ENCODE measurements around the gene DGKQ. TPM values are rescaled to one million over a fixed set of nuclear protein-coding genes. Genes with fewer than 3 reads are reported as not detected.

DGKQ gene
- total RNA-seq, 2 experiments from 2014 or later = 14.3 to 16.7 TPM

DNA sequence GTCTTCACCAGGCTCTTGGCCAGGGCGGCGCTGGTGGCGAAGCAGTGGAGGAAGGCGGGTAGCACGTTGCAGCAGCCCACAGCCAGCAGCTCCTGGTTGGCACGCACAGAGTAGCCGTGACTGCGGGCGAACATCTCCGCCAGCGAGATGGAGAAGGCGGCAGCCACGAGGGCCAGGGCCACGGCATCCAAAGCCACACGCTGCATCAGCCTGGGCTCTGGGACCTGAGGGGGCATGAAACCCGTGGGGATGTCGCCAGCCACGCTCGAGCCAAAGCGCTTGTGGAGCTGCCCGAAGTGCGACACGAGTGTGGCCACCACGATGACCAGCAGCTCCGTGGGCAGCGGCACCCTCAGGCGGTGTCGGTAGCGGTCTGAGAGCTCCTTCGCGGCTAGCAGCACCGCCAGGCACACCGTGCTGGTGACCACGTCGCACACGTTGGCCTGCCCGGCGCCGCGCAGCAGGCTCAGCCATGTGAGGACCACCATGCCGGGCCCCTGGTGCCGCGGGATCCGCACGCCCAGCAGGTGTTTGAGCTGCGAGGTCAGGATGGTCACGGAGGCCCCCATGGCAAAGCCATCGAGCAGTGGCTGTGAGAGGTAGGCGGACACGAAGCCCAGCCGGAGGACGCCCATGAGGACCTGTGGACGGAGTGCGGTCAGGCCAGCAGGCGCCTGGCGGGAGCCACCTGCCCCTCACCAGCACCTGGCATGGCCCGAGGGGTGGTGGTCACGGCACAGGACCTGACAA is 16.5 kb upstream of the DGKQ start:
- H3K9me3 Mint-ChIP-seq = no peaks in the 10 kb centered on the region
- ChIA-PET CTCF (no interaction called here), POLR2A (no interaction called here)
- H3K27ac Mint-ChIP-seq = no peak overlapping the region
- peaks cover 19% of the 10 kb centered on the region for H3K4me1 Mint-ChIP-seq (ENCODE audit: low read depth)
- intact Hi-C loops (cut with micrococcal nuclease) = loop anchor here (5.0 kb wide), 1 partner anchor 58 kb away; the partner anchor contains the start of genes GAK and TMEM175
- H3K36me3 Mint-ChIP-seq (ENCODE audit: low read depth) = no peaks in the 10 kb centered on the region
- TF ChIP-seq, protein P1, sequence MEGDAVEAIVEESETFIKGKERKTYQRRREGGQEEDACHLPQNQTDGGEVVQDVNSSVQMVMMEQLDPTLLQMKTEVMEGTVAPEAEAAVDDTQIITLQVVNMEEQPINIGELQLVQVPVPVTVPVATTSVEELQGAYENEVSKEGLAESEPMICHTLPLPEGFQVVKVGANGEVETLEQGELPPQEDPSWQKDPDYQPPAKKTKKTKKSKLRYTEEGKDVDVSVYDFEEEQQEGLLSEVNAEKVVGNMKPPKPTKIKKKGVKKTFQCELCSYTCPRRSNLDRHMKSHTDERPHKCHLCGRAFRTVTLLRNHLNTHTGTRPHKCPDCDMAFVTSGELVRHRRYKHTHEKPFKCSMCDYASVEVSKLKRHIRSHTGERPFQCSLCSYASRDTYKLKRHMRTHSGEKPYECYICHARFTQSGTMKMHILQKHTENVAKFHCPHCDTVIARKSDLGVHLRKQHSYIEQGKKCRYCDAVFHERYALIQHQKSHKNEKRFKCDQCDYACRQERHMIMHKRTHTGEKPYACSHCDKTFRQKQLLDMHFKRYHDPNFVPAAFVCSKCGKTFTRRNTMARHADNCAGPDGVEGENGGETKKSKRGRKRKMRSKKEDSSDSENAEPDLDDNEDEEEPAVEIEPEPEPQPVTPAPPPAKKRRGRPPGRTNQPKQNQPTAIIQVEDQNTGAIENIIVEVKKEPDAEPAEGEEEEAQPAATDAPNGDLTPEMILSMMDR (IDR thresholded peaks at IDR 0.05) = no peak
- H3K27me3 Mint-ChIP-seq = no peaks in the 10 kb centered on the region
- DNase-seq = no peak
- no peak for ATAC-seq
- H3K4me3 Mint-ChIP-seq = no peak overlapping the region

DNA sequence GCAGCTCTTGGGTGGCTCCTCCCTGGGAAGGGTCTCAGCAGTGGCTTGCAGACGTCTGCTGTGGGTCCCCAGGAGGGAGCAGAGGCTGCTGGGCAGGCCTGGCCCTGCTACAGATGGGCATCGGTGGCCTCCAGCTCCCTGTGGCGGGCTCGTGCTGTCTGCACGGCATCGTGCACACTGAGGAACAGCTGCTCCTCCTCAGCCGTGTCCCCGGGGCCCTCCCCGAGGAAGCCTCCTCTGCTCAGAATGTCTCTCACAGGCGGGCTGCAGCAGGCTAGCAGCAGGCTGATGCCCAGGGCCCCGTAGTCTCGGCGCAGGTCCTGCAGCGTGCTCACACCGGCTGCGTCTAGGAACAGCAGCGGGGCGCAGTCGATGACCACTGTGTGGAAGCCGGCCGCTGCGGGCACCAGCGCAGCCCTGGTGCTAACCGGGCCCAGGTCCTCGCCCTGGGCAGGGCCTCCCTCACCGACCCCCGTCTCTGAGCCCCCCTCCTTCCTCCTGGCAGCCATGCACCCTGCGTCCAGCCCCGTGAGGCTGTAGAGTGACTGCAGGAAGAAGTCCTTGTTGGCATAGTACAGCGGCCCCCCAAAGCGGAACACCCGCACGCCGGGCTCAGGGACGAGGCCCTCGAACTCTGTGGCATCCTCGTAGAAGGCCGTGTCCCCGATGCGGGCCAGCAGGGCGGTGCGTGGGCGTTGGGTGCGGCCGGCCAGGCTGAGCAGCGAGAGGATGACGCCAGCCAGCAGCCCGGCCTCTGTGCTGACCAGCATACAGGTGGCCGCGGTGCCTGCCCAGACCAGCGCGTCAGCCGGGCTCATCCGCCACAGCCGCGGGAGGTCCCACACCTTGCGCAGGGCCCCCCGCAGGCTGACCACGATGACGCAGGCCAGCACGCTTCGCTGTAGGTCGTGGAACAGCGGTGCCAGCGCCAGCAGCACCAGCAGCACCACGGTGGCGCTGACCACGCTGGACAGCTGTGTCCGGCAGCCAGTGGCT is 15.7 kb upstream of the DGKQ start:
- ChIA-PET POLR2A (interaction anchor here (1.0 kb wide), 1 partner anchor 57 kb away, joined by 3 read pairs; the partner anchor contains the start of genes GAK and TMEM175), CTCF (interaction anchor here (4.3 kb wide), 1 partner anchor 248 kb away, joined by 44 read pairs; no protein-coding TSS in a partner anchor)
- Mint-ChIP-seq H3K27ac (no peak overlapping the region), H3K4me3 (no peak overlapping the region), H3K9me3 (no peaks in the 10 kb centered on the region), H3K36me3 (ENCODE audit: low read depth) (no peaks in the 10 kb centered on the region), H3K4me1 (ENCODE audit: low read depth) (peaks cover 22% of the 10 kb centered on the region), H3K27me3 (no peaks in the 10 kb centered on the region)
- DNase-seq = no peak
- intact Hi-C loops (cut with micrococcal nuclease) = loop anchor here (5.0 kb wide), 1 partner anchor 57 kb away; the partner anchor contains the start of genes GAK and TMEM175
- TF ChIP-seq, protein P1 (IDR thresholded peaks at IDR 0.05) = no peak
- ATAC-seq = no peak

DNA sequence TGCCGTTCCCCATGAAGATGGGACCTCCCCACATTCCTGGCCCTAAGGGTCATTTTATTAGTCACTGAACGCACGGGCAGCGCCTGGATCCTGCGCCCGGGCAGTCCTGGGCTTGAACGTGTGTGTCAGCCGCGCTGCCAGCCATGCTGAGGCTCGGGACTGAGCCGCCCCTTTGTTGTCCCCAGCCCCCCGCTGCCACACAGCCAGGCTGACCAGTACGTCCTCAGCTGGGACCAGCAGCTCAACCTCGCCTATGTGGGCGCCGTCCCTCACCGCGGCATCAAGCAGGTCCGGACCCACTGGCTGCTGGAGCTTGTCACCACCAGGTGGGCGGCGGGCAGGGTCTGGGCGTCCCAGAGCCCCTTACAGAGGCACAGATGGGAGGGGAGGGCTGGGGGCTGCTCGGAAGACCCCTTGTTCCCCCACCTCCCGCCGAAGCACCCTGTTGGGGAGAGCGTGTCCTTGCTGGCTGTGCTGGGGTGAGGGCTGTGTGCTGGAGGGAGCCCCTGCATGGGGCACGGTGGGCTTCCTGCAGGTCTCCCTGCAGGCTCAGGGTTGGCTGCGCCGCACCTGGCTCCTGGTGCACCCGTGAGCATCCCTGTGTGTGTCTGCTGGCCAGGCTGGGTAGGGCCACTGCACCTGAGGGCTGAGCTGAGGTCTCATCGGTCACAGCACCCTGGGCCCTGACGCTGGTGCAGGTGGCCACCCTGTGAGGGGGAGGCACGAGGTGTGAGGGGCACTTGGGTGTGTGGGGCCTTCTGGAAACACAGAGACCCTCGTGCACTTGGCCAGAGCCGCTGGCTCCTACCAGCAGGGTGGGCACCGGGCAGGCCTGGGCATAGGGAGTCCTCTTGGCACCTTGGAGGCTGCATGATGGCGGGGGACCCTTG is 14.5 kb upstream of the DGKQ start:
- ATAC-seq (no peak), DNase-seq (no peak)
- Mint-ChIP-seq H3K9me3 (no peaks in the 10 kb centered on the region), H3K36me3 (ENCODE audit: low read depth) (no peaks in the 10 kb centered on the region), H3K4me3 (peak overlapping the region; percentile 68), H3K27ac (no peak overlapping the region), H3K4me1 (ENCODE audit: low read depth) (peaks cover 22% of the 10 kb centered on the region), H3K27me3 (no peaks in the 10 kb centered on the region)
- intact Hi-C loops (cut with micrococcal nuclease) = loop anchor here (5.0 kb wide), 1 partner anchor 56 kb away; the partner anchor contains the start of genes GAK and TMEM175
- TF ChIP-seq, protein P1 (IDR thresholded peaks at IDR 0.05) = no peak
- ChIA-PET POLR2A (interaction anchor here (0.8 to 2.1 kb wide), 6 partner anchors 13 to 261 kb away, joined by 3 to 6 read pairs (median 5); partner anchors contain the start of genes DGKQ, FGFRL1, GAK and TMEM175), CTCF (interaction anchor here (0.8 to 4.3 kb wide), 20 partner anchors 11 to 370 kb away, joined by 3 to 44 read pairs (median 5); partner anchors contain the start of genes GAK and TMEM175)

DNA sequence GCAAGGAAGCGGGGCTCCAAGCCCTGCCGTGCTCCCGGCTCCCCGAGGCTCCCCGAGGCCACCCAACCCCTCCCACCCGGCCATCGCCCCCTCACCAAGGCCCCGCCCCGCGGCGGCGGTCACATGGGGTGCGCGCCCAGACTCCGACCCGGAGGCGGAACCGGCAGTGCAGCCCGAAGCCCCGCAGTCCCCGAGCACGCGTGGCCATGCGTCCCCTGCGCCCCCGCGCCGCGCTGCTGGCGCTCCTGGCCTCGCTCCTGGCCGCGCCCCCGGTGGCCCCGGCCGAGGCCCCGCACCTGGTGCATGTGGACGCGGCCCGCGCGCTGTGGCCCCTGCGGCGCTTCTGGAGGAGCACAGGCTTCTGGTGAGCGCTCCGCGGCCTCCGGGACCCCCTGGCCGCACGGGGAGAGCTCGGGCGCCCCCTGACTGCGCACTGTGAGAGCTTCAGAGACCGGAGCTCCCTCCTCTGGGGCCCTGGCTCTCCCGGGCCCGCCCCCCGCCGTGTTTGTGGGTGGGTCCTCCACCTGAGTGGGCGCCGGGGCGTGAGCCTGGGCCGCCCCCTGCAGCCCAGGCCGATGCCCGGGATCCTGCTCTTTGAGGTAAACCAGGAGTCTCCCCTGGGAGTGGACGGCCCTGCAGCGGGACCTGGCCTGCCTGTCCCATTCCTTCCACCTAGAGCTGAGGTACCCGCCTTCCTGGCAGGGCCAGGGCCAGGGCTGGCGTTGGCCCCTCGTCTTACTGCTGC is 13.7 kb upstream of the DGKQ start, which contains the start of gene IDUA:
Gene IDUA (plus strand): TSS at position 166 of the 745 bp plus-strand sequence. CDS start 41 bp downstream, at position 207.
- POLR2A ChIA-PET = interaction anchor here (0.8 to 2.1 kb wide), 5 partner anchors 13 to 261 kb away, joined by 3 to 6 read pairs (median 6); partner anchors contain the start of genes DGKQ and FGFRL1
- Mint-ChIP-seq H3K9me3 (no peaks in the 10 kb centered on the region), H3K4me1 (ENCODE audit: low read depth) (peaks cover 22% of the 10 kb centered on the region), H3K36me3 (ENCODE audit: low read depth) (no peaks in the 10 kb centered on the region), H3K4me3 (peak within 1 kb of the TSS; percentile 79), H3K27ac (peak within 1 kb of the TSS; percentile 71), H3K27me3 (no peaks in the 10 kb centered on the region)
- intact Hi-C loops (cut with micrococcal nuclease) = loop anchor here (5.0 kb wide), 1 partner anchor 55 kb away; the partner anchor contains the start of genes GAK and TMEM175
- ATAC-seq (peak; percentile 92), DNase-seq (peak; percentile 90)
- TF ChIP-seq, protein P1 (IDR thresholded peaks at IDR 0.05) = peak; percentile 83
- CTCF ChIA-PET = interaction anchor here (0.8 to 4.3 kb wide), 20 partner anchors 10 to 369 kb away, joined by 3 to 44 read pairs (median 5); partner anchors contain the start of genes GAK and TMEM175
